ENCODE measurements around the gene NUAK1.
A peak's percentile ranks its signal among the peaks of the same experiment; 100 is the strongest.

The NUAK1 gene

GRCh38 chr12:106138633-106139421 is at the start of gene NUAK1:
TSS of gene NUAK1 (minus strand) at chr12:106138954. CDS start at chr12:106138653, 301 bp downstream.
- DNase-seq: no peak

- DNase-seq: no peak
Measured at GRCh38 chr12:106188256-106188655, 49.5 kb upstream of the NUAK1 start.

- no peak for DNase-seq
Measured at GRCh38 chr12:106187842-106188241, 49.1 kb upstream of the NUAK1 start.

- DNase-seq: no peak
Measured at GRCh38 chr12:106187155-106187789, 48.5 kb upstream of the NUAK1 start.

GRCh38 chr12:106183735-106184134 is 45.0 kb upstream of the NUAK1 start:
- no peak for DNase-seq

- DNase-seq: no peak
Measured at GRCh38 chr12:106181401-106182114, 42.8 kb upstream of the NUAK1 start.

GRCh38 chr12:106179086-106179485 is 40.3 kb upstream of the NUAK1 start:
- DNase-seq: peak; percentile 74

GRCh38 chr12:106178562-106178961 is 39.8 kb upstream of the NUAK1 start:
- no peak for DNase-seq

- DNase-seq: no peak
Measured at GRCh38 chr12:106176560-106176959, 37.8 kb upstream of the NUAK1 start.

- DNase-seq: no peak
Measured at GRCh38 chr12:106174876-106175275, 36.1 kb upstream of the NUAK1 start.

- no peak for DNase-seq
Measured at GRCh38 chr12:106173442-106173841, 34.7 kb upstream of the NUAK1 start.

- DNase-seq: no peak
Measured at GRCh38 chr12:106171117-106171750, 32.5 kb upstream of the NUAK1 start.

- DNase-seq: no peak
Measured at GRCh38 chr12:106170285-106170684, 31.5 kb upstream of the NUAK1 start.

GRCh38 chr12:106163712-106164111 is 25.0 kb upstream of the NUAK1 start:
- no peak for DNase-seq

- no peak for DNase-seq
Measured at GRCh38 chr12:106161491-106161890, 22.7 kb upstream of the NUAK1 start.

- no peak for DNase-seq
Measured at GRCh38 chr12:106160915-106161314, 22.2 kb upstream of the NUAK1 start.

GRCh38 chr12:106157802-106158201 is 19.0 kb upstream of the NUAK1 start:
- no peak for DNase-seq

- DNase-seq: no peak
Measured at GRCh38 chr12:106154751-106155273, 16.1 kb upstream of the NUAK1 start.

GRCh38 chr12:106152334-106152733 is 13.6 kb upstream of the NUAK1 start:
- no peak for DNase-seq

GRCh38 chr12:106150555-106150954 is 11.8 kb upstream of the NUAK1 start:
- no peak for DNase-seq

- no peak for DNase-seq
Measured at GRCh38 chr12:106149096-106149784, 10.5 kb upstream of the NUAK1 start.

- DNase-seq: no peak
Measured at GRCh38 chr12:106147956-106148355, 9.2 kb upstream of the NUAK1 start.

Data from NCI-H1436 treated with DMSO at 0.1 percent for 48 hours (cell line).